Activated CD4-positive, alpha-beta T cell treated with anti-CD3 and anti-CD28 coated beads, Interleukin-2, amount 50 U/mL, for 24 hours (primary cell): ENCODE data around the gene LRRC63.
"Not testable (repeated sequence)": the region's sequence is repeated elsewhere in the genome, so short reads cannot be mapped to it uniquely, and the experiment has no call there.

ENCODE experiments used
- DNase-seq, 2 donors: peaks; one replicate each; pipeline ENCODE4 v3.0.0-alpha.2; 2020; ENCODE audit warnings: low read depth in 1 of 2, low spot score in 1 of 2

LRRC63 gene

GRCh38 chr13:46265292-46265691, 53.6 kb downstream of the LRRC63 start:
- no peak for DNase-seq

DNA sequence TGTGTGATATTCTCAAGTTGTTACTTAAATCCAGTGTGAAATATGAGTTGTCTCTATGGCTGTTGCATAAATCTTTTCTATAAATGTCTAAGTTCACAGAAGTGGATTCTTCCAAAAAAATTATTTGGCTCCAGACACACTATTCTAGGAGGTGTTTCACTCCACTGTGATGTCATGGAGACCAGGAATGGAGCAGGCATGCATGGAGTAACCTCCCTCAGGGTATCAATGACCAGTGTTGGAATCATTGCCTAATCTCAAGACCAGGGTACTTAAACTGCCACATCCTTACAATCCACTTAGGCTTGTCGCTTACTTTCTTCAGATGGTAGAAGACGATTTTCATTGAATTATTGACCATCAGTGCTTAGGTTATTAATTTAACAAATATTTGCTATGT, 55.4 kb downstream of the LRRC63 start:
- DNase-seq = no peak

DNA sequence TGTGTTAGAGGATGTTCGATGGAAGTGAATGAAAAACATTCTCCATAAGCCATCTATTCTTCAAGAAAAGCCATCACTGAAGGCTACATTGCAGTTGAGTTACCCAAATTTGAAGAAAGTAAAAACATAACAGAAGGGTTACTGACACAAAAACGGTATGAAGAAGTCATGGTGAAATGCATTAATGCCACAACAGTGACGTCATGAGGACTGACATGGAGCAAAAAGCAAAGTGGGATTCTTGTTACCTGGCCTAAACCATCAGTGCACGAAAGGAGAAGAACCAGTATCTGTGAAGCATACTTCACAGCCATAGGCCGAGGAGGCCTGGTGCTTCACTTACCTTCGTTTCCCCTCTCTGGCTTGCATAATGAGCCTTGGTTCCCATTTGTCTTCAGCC, 58.7 kb downstream of the LRRC63 start:
- DNase-seq = no peak

DNA sequence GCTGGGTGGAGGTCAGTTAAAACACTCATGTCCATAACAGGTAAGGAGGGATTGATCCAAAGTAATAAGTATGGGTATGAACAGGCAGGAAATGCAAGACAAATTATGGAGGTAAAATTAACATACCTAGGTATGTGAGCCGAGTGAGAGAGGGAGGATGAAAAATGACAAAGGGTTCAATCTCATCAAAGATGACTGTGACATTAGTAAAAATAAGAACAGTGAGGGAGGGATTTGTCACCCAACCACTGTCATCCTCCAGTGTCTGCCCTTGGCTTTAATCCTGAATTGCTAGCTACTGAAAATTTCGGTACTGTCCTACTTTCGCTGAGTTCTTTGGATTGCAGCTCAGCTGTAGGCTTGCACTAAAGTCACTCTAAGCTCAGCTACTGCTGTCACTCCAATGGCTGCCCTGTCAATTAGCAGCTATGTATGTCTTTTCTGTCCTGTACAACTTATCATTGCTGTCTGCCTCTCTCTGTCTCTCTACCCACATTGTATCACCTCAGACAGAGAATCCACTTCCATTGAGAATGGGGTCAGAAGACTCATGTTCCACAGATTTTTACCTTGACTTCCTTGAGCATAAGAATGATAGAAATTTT, 62.5 kb downstream of the LRRC63 start:
- no peak for DNase-seq

DNA sequence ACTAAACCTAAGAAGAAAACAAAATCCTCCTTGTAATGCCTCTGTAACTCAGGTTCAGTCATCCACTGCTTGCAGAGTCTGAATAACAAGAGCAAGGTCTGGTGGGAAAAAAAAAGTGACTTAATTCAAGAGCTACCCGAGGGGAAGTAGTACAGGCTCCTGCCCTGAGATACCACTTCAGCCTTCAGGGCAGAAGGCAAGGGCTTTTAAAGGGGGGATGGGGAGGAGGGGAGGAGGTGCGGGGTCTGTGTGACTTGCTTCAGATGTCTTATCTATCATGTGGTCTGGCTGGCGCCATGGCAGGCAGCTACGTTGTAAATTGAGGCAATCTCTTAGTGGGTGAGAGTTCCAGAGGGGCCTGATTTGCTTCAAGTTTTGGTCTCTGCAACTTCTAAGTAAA, 66.7 kb downstream of the LRRC63 start:
- no peak for DNase-seq

- DNase-seq = no peak
Observed at GRCh38 chr13:46281779-46282178, 70.1 kb downstream of the LRRC63 start.

DNA sequence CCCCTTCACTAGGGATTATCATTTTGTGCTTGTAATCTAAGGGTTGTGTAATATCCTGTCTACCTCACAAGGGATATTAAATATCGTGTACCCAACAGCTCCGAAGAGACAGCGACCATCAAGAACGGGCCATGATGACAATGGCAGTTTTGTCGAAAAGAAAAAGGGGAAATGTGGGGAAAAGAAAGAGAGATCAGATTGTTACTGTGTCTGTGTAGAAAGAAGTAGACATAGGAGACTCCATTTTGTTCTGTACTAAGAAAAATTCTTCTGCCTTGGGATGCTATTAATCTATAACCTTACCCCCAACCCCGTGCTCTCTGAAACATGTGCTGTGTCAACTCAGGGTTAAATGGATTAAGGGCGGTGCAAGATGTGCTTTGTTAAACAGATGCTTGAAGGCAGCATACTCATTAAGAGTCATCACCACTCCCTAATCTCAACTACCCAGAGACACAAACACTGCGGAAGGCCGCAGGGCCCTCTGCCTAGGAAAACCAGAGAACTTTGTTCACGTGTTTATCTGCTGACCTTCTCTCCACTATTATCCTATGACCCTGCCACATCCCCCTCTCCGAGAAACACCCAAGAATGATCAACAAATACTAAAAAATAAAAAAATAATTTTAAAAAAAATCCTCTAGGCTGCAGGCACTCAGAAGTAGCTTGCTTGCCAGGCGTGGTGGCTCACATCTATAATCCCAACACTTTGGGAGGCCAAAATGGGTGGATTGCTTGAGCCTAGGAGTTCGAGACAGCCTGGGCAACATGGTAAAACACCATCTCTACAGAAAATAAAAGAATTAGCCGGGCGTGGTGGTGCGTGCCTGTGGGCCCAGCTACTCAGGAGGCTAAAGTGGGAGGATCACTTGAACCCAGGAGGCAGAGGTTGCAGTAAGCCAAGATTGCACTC, 72.4 kb downstream of the LRRC63 start:
- not testable (repeated sequence) for DNase-seq

DNA sequence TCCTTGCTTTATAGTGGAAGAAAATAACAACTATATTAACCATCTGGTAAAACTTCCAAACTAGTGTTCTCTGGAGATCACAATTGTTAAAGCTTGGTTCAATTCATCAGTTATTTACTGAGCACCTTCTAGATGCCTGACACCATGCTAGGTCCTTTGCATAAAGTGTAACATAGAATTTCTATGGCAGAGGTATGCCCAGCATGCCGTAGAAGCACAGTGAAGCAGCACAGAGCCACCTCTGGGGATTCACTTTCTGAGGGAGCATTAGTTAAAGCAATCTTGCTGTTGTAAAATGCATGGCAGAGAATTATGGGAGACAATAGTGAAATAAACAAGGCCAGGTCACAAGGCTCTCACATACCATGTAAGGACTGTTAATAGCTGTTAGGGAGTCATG, 75.2 kb downstream of the LRRC63 start:
- no peak for DNase-seq

GRCh38 chr13:46288570-46289259, 77.0 kb downstream of the LRRC63 start:
- DNase-seq = peak in 1 of 2 donors; percentile 27

DNA sequence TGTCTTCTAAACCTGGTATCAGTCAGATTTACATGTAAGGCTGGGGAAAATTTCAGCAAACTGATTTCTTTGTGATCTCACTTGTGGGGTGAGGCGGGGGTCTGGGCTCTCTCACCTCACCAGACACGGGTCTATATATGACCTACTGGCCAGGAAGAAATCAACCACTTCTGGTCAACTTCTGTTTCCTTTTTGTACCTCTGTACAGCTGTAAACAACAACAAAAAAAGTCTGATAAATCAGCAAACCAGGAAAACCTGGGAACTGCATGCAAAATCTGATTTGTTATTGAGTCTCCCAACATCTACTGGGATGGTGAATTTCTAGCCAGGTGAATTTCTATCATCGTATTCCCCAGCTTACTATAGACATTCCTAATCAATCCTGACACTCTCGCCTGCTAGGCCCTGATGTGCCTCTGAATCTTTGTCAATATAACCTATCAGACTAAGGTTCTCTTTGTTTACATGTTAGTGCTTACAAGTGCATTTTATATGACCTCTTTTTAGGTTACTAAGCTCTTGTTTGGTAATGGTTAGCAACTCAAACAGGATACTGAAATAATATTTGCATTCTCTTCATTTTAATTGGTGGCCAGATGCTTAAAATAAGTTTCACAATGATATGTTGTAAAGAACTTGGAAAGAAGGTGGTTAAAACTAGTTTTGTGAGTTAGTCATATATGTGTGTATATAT, 77.7 kb downstream of the LRRC63 start:
- DNase-seq = no peak

DNA sequence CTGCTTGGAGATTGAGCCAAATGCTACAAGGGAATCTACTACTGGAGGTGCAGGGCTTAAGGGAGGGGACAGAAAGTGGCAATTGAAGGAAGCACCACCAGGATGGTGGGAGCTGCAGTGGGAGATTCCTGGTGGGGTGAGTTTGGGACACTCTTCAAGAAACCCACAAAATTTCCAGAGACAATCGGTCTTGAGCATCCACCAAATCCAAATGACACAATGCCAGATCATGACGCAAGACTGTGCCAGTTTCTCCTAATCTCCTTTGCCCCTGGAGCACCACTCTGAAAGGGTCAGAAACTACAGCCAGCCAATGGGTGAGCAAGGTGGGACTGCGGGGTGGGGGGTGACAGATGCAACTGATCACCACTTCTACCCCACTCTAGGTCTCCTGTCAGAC, 78.7 kb downstream of the LRRC63 start:
- no peak for DNase-seq

- DNase-seq = no peak
Observed at GRCh38 chr13:46293436-46293835, 81.7 kb downstream of the LRRC63 start.

DNA sequence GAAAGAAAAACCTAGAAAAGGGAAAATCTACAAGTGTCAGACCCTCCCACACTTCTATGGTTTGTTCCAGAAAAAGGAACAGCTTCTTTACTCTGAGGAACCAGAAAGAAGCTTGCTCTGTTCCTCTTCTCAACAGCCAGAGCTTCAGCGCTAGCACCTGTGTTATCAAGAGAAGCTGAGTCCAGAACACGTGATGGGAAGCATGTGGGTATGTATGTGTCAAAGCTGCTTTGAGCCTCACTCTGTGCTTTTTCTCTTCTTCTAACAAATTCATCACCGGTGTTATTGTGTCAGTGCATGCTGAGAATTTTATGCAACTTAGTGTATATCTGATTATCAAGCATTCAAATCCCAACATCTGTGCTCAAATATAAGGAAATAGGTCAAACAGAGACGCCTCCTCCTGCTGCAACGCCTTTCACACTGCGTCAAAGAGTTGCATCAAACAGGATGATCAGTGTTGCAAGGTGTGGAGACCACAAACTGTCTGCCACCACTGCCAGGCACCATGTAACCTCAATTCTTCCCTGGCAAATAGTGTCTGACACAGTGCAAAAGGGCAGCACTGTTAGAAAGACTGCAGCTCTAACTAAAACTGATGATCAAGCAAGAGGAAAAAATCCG, 83.9 kb downstream of the LRRC63 start:
- peak in 1 of 2 donors; percentile 26 for DNase-seq

DNA sequence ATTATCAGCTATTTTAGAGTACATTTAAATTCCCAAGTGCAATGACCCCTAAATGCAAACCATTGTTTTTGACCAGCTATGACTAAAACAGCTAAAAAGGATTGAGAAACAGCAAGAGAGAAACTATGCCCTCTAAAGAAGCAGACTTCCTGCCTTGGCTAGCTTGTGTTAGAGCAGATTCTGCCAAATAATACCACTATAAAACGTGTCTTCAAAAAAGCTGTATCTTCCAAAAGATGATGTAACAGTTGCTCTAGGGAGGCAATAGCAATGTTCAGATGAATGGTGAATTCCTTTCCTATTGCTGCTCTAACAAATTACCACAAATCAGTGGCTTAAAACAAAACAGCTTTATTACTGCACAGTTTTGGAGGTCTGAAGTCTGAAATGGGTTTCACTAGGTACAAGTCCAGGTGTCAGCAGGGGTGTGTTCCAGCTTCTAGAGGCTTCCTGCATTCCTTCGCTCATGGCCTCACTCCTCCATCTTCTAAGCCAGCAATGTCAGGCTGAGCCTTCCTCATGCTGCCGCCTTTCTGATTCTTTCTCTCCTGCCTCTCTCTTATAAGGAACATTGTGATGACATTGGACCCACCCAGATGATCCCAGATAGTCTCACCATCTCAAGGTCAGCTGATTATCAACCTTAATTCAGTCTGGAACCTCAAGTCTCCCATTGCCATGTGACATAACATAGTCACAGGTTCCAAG, 84.5 kb downstream of the LRRC63 start:
- DNase-seq = no peak

DNA sequence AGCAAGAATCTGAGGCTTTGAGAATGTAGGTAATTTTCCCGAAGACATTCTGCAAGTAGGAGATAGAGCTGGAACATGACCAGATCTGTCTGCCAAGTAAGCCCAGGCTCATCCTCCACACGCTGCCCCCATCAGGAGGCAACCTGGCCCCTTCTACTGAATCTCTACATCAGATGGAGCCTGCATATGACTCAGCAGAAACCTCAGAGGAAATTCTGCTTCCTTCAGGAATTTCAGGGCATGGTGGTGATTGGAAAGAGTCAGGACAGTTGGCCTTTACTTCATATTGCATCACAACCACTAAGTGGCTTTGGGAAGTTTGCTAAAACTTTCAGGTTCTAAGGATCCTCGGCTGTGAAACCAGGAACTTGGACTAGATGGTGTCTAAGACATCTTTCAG, 85.2 kb downstream of the LRRC63 start:
- DNase-seq = no peak

DNA sequence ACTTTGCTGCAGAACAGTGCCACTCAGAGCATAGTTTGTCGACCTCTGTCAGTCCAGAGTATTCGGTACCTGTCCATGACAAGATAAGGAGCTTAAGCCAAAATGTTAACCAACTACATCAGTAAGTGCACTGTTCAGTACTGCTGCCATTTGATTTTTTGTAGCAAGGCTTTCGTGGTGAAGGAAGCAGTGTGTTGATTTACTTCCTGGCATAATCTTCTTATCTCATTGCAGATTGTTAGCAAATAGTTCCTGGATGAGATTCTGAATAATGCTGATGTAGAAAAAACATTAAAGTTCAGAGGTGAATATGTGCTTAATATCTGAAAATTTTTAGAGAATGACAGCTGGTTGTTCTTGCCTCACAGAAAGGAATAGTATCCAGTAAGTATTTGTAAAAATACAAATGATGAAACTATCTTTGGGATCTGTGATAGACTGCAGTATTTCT, 85.7 kb downstream of the LRRC63 start:
- no peak for DNase-seq

DNA sequence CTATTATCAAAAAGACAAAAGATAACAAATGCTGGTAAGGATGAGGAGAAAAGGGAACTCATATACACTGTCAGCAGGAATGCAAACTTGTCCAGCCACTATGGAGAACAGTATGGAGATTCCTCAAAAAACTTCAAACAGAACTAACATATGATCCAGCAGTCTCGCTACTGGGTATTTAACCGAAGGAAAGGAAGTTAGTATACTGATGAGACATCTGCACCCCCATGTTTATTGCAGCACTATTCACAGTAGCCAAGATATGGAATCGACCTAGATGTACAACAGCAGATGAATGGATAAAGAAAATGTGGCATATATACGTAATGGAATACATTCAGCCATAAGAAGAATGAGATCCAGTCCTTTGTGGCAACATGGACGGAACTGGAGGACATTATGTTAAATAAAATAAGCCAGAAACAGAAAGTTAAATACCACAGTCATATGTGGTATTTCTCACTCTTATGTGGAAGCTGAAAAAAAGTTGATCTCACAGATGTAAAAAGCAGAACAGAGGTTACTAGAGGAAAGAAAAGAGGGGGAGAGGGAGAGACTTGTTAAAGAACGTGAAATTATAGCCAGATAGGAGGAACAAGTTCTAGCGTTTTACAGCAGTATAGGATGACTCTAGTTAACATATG, 92.1 kb downstream of the LRRC63 start:
- DNase-seq = no peak

- DNase-seq = no peak
Observed at GRCh38 chr13:46304546-46304945, 92.8 kb downstream of the LRRC63 start.

DNA sequence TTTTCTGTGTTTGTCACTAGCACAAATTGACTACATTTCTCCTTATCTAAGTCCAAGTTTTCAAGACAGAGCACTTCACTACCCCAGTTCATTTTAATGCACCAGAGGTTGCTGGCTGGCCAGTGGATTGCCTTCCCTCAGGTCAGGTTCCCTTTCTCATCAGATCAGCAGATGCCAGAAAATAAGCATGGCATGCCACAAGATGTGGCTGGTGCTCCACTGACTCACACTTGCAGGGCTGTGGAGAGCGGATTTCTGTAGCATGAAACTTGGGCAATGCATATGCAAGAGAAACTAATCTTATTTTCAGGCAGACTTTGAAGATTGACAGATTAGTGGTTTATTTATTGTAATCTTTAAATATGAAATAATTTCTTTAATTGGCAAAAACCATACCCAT, 95.8 kb downstream of the LRRC63 start:
- DNase-seq = no peak

GRCh38 chr13:46310066-46310465, 98.3 kb downstream of the LRRC63 start:
- DNase-seq = no peak
